Ascending aorta (tissue), 2 donors: ENCODE measurements around the gene DHRS3. TPM values are rescaled to one million over a fixed set of nuclear protein-coding genes. Genes with fewer than 3 reads are reported as not detected.

ENCODE experiments used
- DNase-seq, 2 donors: peaks; one replicate each; pipeline ENCODE4 v3.0.0-alpha.2; 2019; ENCODE audit warnings: low spot score in 2 of 2
- H3K27ac ChIP-seq, 2 donors: fragments of 200-600 bp; sonication (generic); one replicate each; pipeline ENCODE4 v1.5.1; 2016 to 2017; ENCODE audit warnings: mild to moderate bottlenecking in 1 of 2
- H3K27me3 ChIP-seq: fragments of 200-600 bp; sonication (generic); one replicate; pipeline ENCODE4 v1.5.1; 2017
- H3K36me3 ChIP-seq, 2 donors: fragments of 200-600 bp; sonication (generic); one replicate each; pipeline ENCODE4 v1.5.1; 2016
- H3K4me1 ChIP-seq, 2 donors: fragments of 200-600 bp; sonication (generic); one replicate each; pipeline ENCODE4 v1.5.1; 2016 to 2017; ENCODE audit warnings: mild to moderate bottlenecking in 1 of 2
- H3K4me3 ChIP-seq, 2 donors: fragments of 200-600 bp; sonication (generic); one replicate each; pipeline ENCODE4 v1.5.1; 2016 to 2017; ENCODE audit warnings: mild to moderate bottlenecking in 1 of 2
- H3K9me3 ChIP-seq, 2 donors: fragments of 200-600 bp; sonication (generic); one replicate each; pipeline ENCODE4 v1.5.1; 2016
- intact Hi-C: fragments of 100-400 bp; cut with DNase I; formaldehyde crosslinking; loops from one replicate; pipeline ENCODE4 v1.15.1; 2023
- total RNA-seq: library from RNA; depleted of rRNA; stranded (reverse); fragments of >200 nt; gene quantifications from one replicate; pipeline ENCODE4 v1.1.0, GENCODE V29; 2016
- TF ChIP-seq, protein P1 (sequence below), 3 experiments: fragments of 200-600 bp in 2 of 3; fragments of 450-650 bp in 1 of 3; sonication (generic) in 2 of 3; IDR thresholded peaks; one replicate each; pipeline ENCODE4 v1.5.1; 2016 to 2019; ENCODE audit warnings: antibody characterized with exemption in 3 of 3, mild to moderate bottlenecking in 1 of 3, moderate library complexity in 1 of 3

DHRS3 gene
- total RNA-seq: 39.4 TPM

GRCh38 chr1:12617901-12618660 is at the start of gene DHRS3:
Gene DHRS3, minus strand, starts transcription at chr1:12618210. Its CDS starts 862 bp downstream, at chr1:12617348.
- DNase-seq: peak; percentile 50 to 89
- intact Hi-C loops: loop anchor here (1.0 to 5.0 kb wide), 3 partner anchors 22 to 261 kb away; no protein-coding TSS in a partner anchor
- H3K4me1 ChIP-seq: peaks cover 11 to 40% of the 10 kb centered on the region in 2 donors
- H3K9me3 ChIP-seq: no peaks in the 10 kb centered on the region
- TF ChIP-seq, protein P1, sequence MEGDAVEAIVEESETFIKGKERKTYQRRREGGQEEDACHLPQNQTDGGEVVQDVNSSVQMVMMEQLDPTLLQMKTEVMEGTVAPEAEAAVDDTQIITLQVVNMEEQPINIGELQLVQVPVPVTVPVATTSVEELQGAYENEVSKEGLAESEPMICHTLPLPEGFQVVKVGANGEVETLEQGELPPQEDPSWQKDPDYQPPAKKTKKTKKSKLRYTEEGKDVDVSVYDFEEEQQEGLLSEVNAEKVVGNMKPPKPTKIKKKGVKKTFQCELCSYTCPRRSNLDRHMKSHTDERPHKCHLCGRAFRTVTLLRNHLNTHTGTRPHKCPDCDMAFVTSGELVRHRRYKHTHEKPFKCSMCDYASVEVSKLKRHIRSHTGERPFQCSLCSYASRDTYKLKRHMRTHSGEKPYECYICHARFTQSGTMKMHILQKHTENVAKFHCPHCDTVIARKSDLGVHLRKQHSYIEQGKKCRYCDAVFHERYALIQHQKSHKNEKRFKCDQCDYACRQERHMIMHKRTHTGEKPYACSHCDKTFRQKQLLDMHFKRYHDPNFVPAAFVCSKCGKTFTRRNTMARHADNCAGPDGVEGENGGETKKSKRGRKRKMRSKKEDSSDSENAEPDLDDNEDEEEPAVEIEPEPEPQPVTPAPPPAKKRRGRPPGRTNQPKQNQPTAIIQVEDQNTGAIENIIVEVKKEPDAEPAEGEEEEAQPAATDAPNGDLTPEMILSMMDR (IDR thresholded peaks at IDR 0.05): no peak
- H3K27me3 ChIP-seq: no peaks in the 10 kb centered on the region
- peak within 1 kb of the TSS; percentile 95 to 96 for H3K27ac ChIP-seq
- H3K4me3 ChIP-seq: peak within 1 kb of the TSS; percentile 83 to 85
- H3K36me3 ChIP-seq: no peaks in the 10 kb centered on the region

GRCh38 chr1:12666141-12666735 is 48.2 kb upstream of the DHRS3 start:
- DNase-seq: no peak
- Histone ChIP-seq H3K4me1 (no peaks in the 10 kb centered on the region), H3K9me3 (no peaks in the 10 kb centered on the region), H3K27me3 (no peaks in the 10 kb centered on the region), H3K36me3 (no peaks in the 10 kb centered on the region), H3K27ac (no peak overlapping the region), H3K4me3 (no peak overlapping the region)
- intact Hi-C loops: no loop called here
- TF ChIP-seq, protein P1 (IDR thresholded peaks at IDR 0.05): no peak

- H3K36me3 ChIP-seq: no peaks in the 10 kb centered on the region
- no peaks in the 10 kb centered on the region for H3K27me3 ChIP-seq
- H3K4me1 ChIP-seq: no peaks in the 10 kb centered on the region
- intact Hi-C loops: no loop called here
- H3K9me3 ChIP-seq: no peaks in the 10 kb centered on the region
- H3K27ac ChIP-seq: no peak overlapping the region
- no peak overlapping the region for H3K4me3 ChIP-seq
- no peak for DNase-seq
- TF ChIP-seq, protein P1 (IDR thresholded peaks at IDR 0.05): no peak
These were observed 47.5 kb upstream of the DHRS3 start for GRCh38 chr1:12665511-12665910.

DNA sequence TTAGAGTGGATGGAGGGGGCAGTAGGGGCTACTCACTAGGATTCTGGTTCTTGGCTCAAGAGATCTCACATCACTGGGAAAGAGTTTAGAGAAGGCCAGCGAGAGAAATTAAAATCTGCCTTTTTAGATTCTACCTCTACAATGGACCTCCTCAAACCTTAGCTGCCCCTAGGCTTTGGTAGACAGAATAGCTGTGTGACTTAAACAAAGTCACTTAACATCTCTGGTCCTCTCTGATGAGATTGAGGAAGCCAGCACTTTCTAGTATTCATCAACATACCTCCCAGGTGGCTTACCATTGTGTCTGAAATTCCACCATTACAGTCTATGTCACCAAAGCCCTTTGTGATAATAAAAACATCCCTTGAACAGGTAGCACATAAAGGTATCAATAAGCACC is 44.5 kb upstream of the DHRS3 start:
- H3K9me3 ChIP-seq: no peaks in the 10 kb centered on the region
- H3K4me3 ChIP-seq: no peak overlapping the region
- H3K27me3 ChIP-seq: no peaks in the 10 kb centered on the region
- no peaks in the 10 kb centered on the region for H3K4me1 ChIP-seq
- TF ChIP-seq, protein P1 (IDR thresholded peaks at IDR 0.05): no peak
- DNase-seq: no peak
- intact Hi-C loops: no loop called here
- no peaks in the 10 kb centered on the region for H3K36me3 ChIP-seq
- H3K27ac ChIP-seq: no peak overlapping the region

- H3K27ac ChIP-seq: no peak overlapping the region
- H3K4me1 ChIP-seq: no peaks in the 10 kb centered on the region
- no peaks in the 10 kb centered on the region for H3K27me3 ChIP-seq
- TF ChIP-seq, protein P1 (IDR thresholded peaks at IDR 0.05): no peak
- H3K36me3 ChIP-seq: no peaks in the 10 kb centered on the region
- no peak for DNase-seq
- H3K4me3 ChIP-seq: no peak overlapping the region
- intact Hi-C loops: no loop called here
- H3K9me3 ChIP-seq: no peaks in the 10 kb centered on the region
These were observed 43.7 kb upstream of the DHRS3 start for GRCh38 chr1:12661606-12662219.
